Stomach (tissue), 4 donors: Measurements from ENCODE around the gene CBR3.

Experiments
- CTCF ChIP-seq, 7 experiments: fragments of 450-650 bp in 4 of 7; fragments of 200-600 bp in 3 of 7; sonication (generic) in 3 of 7; IDR thresholded peaks; one replicate each; pipeline ENCODE4 v1.5.1; 2016 to 2019; ENCODE audit warnings: antibody characterized with exemption in 7 of 7, control low read depth in 2 of 7, mild to moderate bottlenecking in 1 of 7
- POLR2AphosphoS5 ChIP-seq, 3 donors: sonication (generic); formaldehyde crosslinking; IDR thresholded peaks; one replicate each; pipeline ENCODE4 v1.6.1; 2016; ENCODE audit warnings: antibody characterized with exemption in 3 of 3

GRCh38 chr21:36186081-36186480 lies 51.2 kb downstream of the CBR3 start:
- TF ChIP-seq CTCF (IDR thresholded peaks at IDR 0.05) = no peak
- no peak for TF ChIP-seq POLR2AphosphoS5 (IDR thresholded peaks at IDR 0.05)
